Activated CD4-positive, CD25-positive, alpha-beta regulatory T cell treated with anti-CD3 and anti-CD28 coated beads, Interleukin-2, amount 50 U/mL, for 72 hours (primary cell): ENCODE data around the gene DNAJB2.
A peak's percentile ranks its signal among the peaks of the same experiment; 100 is the strongest.
"Not testable (repeated sequence)": the region's sequence is repeated elsewhere in the genome, so short reads cannot be mapped to it uniquely, and the experiment has no call there.

Experiments
- DNase-seq: peaks from one replicate; pipeline ENCODE4 v3.0.0; 2021

Gene DNAJB2

GRCh38 chr2:219286436-219287115, 7.4 kb downstream of the DNAJB2 start:
- no peak for DNase-seq

- not testable (repeated sequence) for DNase-seq
These were observed 7.9 kb downstream of the DNAJB2 start for GRCh38 chr2:219287116-219287440.

- no peak for DNase-seq
These were observed 8.6 kb downstream of the DNAJB2 start for GRCh38 chr2:219287580-219288265.

DNA sequence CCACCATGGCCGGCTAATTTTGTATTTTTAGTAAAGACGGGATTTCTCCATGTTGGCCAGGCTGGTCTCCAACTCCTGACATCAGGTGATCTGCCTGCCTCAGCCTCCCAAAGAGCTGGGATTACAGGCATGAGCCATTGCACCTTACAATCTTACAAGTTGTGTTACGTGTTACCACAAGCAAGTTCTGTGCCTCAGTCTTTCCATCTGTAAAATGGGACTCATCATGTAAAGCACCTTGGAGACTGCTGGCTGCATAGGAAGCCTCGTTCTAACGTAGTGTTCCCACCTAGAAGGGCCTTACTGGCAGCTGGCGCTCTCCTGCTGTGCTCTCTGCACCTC, 10.0 kb downstream of the DNAJB2 start:
- no peak for DNase-seq

GRCh38 chr2:219289537-219290361, 10.6 kb downstream of the DNAJB2 start:
- no peak for DNase-seq

- no peak for DNase-seq
These were observed 11.4 kb downstream of the DNAJB2 start for GRCh38 chr2:219290381-219291171.

GRCh38 chr2:219291394-219291793, 12.2 kb downstream of the DNAJB2 start:
- no peak for DNase-seq

- no peak for DNase-seq
These were observed 12.8 kb downstream of the DNAJB2 start for GRCh38 chr2:219291910-219292490.

DNA sequence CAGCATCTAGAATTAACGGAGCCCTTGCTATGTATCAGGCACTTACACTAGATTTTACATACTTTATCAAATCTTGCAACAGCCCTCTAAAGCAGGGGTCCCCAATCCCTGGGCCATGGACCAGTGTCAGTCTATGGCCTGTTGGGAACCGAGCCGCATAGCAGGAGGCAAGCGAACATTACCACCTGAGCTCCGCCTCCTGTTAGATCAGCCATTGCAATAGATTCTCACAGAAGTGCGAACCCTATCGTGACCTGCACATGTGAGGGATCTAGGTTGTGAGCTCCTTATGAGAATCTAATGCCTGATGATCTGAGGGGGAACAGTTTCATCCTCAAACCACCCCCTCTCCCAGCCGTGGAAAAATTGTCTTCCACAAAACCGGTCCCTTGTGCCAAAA, 13.4 kb downstream of the DNAJB2 start:
- peak; percentile 24 for DNase-seq

DNA sequence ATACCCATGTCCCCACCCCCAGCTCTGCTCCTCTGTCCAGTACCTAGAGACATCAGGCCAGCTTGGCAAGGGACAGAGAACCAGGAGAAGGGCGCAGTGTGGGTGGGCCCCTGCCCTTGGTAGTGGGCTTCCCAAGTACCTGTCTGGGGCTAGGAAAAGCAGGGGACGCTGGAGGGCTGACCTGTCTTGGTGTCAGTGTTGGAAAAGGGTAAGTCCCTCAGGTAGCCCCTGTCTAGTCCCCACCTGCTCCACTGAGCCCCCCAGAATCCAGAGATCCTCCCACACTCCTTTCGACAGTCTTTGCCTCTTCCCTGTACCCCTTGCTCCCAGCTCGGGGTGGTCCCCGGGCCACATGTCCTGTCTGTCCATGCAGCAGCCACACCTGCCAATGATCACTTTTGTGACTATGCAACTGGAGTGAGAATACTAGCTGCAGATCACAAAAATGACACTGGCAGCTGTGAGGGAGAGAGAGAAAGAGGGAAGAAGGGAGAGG, 14.6 kb downstream of the DNAJB2 start:
- DNase-seq = peak; percentile 30

DNA sequence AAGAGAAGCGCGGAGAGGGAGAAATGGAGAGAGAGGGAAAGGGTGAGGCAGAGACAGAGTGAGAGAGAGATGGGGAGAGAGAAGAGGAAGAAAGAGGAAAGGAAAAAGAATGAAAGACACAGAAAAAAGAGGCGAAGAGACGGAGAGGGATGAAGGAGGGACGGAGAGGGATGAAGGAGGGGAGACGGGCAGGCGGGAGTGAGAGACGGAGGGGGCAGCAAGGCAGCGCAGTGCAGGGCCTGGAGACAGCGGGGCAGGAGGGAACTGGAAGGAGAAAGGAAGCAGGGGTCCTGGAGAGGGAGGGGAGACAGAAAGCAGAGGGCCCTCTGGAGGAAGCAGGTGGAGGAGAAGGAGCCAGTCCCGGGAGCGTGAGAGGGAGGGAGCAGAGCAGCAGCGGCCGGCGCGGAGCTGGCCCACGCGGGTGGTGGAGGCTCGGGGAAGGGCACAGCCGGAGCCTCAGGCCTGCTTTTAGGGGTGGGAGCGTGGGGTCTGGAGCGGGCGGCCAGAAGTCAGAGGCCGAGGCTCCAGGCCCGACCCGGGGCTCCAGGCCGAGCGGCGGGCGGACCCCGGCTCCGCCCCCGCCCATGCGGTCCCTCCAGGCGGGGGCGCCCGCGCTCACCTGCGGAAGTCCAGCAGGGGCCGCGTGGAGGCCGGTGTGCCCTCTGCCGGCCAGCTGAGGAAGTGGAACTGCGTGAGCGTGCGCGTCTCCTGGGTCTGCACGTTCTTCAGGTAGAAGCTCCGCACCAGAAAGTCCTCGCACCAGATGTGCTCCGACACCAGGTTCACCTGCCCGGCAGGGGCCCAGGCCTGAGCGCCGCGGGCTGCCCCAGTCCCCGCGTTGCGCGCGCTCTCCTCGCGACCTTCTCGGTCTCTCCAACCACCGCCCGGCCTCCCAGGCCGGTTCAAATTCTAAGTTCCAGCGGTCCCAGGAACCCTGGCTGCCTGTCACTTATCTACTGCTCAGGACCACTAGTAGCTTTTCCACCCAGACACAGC, 15.5 kb downstream of the DNAJB2 start:
- peak; percentile 93 for DNase-seq

DNA sequence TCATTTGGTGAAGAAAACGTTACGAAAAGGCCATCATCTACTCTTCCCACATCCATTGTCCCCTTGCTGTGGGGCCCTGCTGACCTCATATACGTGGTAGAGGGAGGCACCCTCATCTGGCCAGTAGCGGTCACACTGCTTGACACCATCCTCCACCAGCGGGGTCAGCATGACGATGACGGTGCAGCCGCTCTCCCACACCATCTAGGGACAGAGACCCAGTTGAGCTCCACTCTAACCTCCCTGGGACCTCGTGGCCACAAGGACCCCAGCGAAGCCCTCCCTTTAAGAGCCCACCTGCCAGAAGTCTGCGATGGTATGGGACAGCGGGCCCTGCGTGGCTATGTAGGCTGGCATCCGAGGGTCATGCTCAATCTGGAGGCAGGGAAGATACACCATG, 17.0 kb downstream of the DNAJB2 start:
- peak; percentile 26 for DNase-seq

- peak; percentile 30 for DNase-seq
These were observed 17.6 kb downstream of the DNAJB2 start for GRCh38 chr2:219296631-219297391.

- no peak for DNase-seq
These were observed 18.7 kb downstream of the DNAJB2 start for GRCh38 chr2:219297766-219298456.

DNA sequence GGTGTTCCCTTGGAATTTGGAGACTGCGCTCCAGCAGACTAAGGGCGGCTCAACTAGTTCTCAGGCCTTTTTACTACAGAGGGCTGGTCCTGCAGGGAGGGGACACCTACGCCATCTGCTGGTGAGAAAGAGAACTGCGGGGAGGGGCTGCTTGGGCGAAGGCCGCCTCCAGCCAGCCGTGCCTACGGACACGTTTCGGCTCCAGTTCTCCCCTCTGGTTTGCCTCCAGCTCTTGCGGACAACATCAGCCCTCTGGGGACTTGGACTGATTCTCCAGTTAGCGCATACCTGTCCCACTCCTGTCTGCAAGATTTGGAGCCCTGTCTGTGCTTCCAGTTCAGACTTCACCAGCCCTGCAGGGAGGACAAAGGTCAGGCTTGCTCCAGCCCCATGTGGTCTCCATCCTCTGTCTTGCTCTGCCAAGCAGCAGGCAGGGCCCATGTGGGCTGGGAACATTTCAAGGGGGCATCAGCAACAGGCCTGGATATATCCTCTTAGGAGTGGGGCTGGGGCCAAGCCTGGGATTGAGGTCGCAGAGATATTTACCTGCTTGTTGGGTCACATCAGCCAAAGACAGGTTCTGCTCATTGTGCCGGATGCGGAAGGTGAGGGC, 19.7 kb downstream of the DNAJB2 start:
- peak; percentile 96 for DNase-seq

DNA sequence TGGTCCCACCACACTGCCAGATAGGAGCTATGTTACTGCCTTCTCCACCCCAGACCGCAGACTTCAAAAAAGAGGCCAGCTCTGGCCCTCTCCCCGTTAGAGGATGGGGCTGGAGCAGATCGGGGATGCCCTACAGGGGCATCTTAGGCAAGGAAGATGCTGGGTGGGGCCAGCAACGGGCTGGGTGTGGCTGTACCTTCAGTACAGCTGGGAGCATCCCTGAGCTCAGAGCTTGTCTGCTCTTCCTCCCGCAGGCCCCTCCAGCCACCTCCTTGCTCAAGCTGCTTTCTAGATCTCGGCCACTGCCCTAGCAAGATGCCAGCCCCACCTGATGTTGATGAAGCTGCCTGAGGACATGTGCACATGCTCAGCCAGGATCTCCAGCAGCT, 20.2 kb downstream of the DNAJB2 start:
- DNase-seq = no peak

DNA sequence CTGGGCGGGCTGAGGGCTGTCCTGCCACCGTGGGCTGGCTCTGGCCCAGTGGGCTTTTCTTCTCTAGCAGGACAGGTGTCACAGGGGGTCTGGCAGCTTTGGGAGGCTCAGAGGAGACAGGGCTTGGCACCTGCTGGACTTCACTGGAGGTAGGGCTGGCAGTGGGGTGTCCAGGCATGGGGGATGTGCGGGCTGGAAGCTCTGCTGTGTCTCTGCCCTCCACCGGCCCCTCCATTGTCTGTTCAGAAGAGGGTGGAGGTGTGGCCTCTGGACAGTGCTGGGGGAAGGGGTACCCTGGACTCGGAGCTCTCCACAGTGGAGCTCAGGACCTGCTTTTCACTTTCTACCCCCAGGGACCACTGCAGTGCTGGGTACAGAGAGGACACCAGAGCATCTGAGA, 20.9 kb downstream of the DNAJB2 start:
- DNase-seq = peak; percentile 17

GRCh38 chr2:219302412-219302968, 23.3 kb downstream of the DNAJB2 start:
- peak; percentile 17 for DNase-seq

DNA sequence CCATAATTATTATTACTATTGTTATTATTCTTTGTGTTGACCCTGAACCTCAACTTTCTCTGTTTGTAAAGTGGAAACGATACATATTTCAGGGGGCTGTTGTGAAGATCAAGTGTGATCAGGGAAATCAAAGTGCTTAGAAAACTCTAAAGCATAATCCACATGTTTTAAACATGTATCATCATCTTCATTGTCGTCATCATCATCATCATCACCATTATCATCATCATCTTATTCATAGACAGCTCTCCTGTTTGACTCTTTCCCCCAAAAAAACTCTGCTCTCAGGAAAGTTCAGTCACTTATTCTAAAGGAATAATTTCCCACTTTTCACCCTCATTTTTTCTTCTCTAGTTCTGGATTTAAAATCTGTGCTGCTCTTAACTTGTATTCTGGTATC, 25.1 kb downstream of the DNAJB2 start:
- no peak for DNase-seq
